Endodermal cell (in vitro differentiated cells): ENCODE measurements around the gene NUDT9. TPM values are rescaled to one million over a fixed set of nuclear protein-coding genes. Genes with fewer than 3 reads are reported as not detected.
"Not testable (repeated sequence)": the region's sequence is repeated elsewhere in the genome, so short reads cannot be mapped to it uniquely, and the experiment has no call there.

Experiments used
- DNase-seq: peaks from one replicate; pipeline ENCODE4 v3.0.0-alpha.2; 2017
- H3K27ac ChIP-seq: 2 replicates; pipeline ENCODE4 v1.5.1; 2013; ENCODE audit warnings: mild to moderate bottlenecking, low read depth, low read length, moderate library complexity
- H3K27me3 ChIP-seq: 2 replicates; pipeline ENCODE4 v1.6.1; 2013; ENCODE audit warnings: mild to moderate bottlenecking, low read length, moderate library complexity; ENCODE audit not compliant: insufficient read depth, control insufficient read depth, poor library complexity, severe bottlenecking
- H3K36me3 ChIP-seq: 2 replicates; pipeline ENCODE4 v1.7.0; 2013; ENCODE audit warnings: mild to moderate bottlenecking, low read length, moderate library complexity; ENCODE audit not compliant: control insufficient read depth, insufficient read depth
- H3K4me1 ChIP-seq: one replicate; pipeline ENCODE4 v1.7.0; 2013; ENCODE audit warnings: low read length; ENCODE audit not compliant: control insufficient read depth, insufficient read depth
- H3K4me3 ChIP-seq: 2 replicates; pipeline ENCODE4 v1.5.1; 2013; ENCODE audit warnings: mild to moderate bottlenecking, low read length, moderate library complexity
- H3K9ac ChIP-seq: 2 replicates; pipeline ENCODE4 v1.6.1; 2013; ENCODE audit warnings: mild to moderate bottlenecking, low read length, moderate library complexity; ENCODE audit not compliant: poor library complexity, severe bottlenecking; ENCODE audit errors: extremely low read depth
- H3K9me3 ChIP-seq: 2 replicates; pipeline ENCODE4 v1.6.1; 2013; ENCODE audit warnings: mild to moderate bottlenecking, low read length, moderate library complexity; ENCODE audit not compliant: control insufficient read depth
- H3K27ac Mint-ChIP-seq: 2 replicates; pipeline ENCODE4 v1.8.0; 2020; ENCODE audit warnings: mixed read lengths
- H3K27me3 Mint-ChIP-seq: 2 replicates; pipeline ENCODE4 v1.8.0; 2021; ENCODE audit warnings: mild to moderate bottlenecking, mixed read lengths; ENCODE audit not compliant: insufficient read depth
- H3K36me3 Mint-ChIP-seq: 2 replicates; pipeline ENCODE4 v1.8.0; 2020; ENCODE audit warnings: low read depth, mixed read lengths
- H3K4me1 Mint-ChIP-seq: 2 replicates; pipeline ENCODE4 v1.8.0; 2020; ENCODE audit warnings: mixed read lengths
- H3K4me3 Mint-ChIP-seq: 2 replicates; pipeline ENCODE4 v1.8.0; 2020; ENCODE audit warnings: mild to moderate bottlenecking, moderate library complexity, mixed read lengths
- H3K9me3 Mint-ChIP-seq: 2 replicates; pipeline ENCODE4 v1.8.0; 2020; ENCODE audit warnings: mild to moderate bottlenecking, mixed read lengths
- CTCF ChIP-seq: fragments of 200-600 bp; sonication (generic); conservative IDR thresholded peaks from 2 replicates; pipeline ENCODE4 v1.5.0; 2021; ENCODE audit warnings: antibody characterized with exemption, mild to moderate bottlenecking
- WGBS, 2 experiments: methylation state at CpG; one replicate each; pipeline versions ENCODE4 v1.1.5 to v1.1.7; 2013; ENCODE audit warnings: missing lambda C conversion rate in 2 of 2, mixed read lengths in 1 of 2; ENCODE audit not compliant: insufficient coverage in 1 of 2, insufficient read length in 1 of 2; 5-methylcytosine and 5-hydroxymethylcytosine counted together
- total RNA-seq, 2 donors: library from RNA; stranded (reverse); fragmentation: NEBNext Ultra II Directional in 1 of 2; extraction: Animal tissue kit (Norgen Biotek cat#: 25700) in 1 of 2; gene quantifications; 2 replicates in 1 of 2; 3 replicates in 1 of 2; pipeline ENCODE4 v1.2.1, GENCODE V29; 2021

Gene NUDT9
- total RNA-seq, 2 donors from 2014 or later, result 23.2 to 28.6 TPM

GRCh38 chr4:87388901-87389300 lies 33.5 kb upstream of the NUDT9 start:
- TF ChIP-seq CTCF, result no peak
- Histone ChIP-seq H3K27me3 (no peaks in the 10 kb centered on the region), H3K36me3 (no peaks in the 10 kb centered on the region), H3K27ac (no peak overlapping the region), H3K4me3 (no peak overlapping the region), H3K4me1 (no peaks in the 10 kb centered on the region), H3K9ac (no peak overlapping the region), H3K9me3 (peaks cover 29% of the 10 kb centered on the region)
- peaks cover 41% of the 10 kb centered on the region for H3K9me3 Mint-ChIP-seq
- no peak overlapping the region for H3K4me3 Mint-ChIP-seq
- no peak overlapping the region for H3K27ac Mint-ChIP-seq
- DNase-seq, result no peak
- H3K36me3 Mint-ChIP-seq, result peaks cover 44% of the 10 kb centered on the region
- no peaks in the 10 kb centered on the region for H3K27me3 Mint-ChIP-seq
- H3K4me1 Mint-ChIP-seq, result peaks cover 3% of the 10 kb centered on the region
- WGBS, 2 experiments, result 95 to 100% methylated on average over 1 to 3 of the region's 3 CpGs

GRCh38 chr4:87390055-87390454 lies 32.3 kb upstream of the NUDT9 start:
- Histone ChIP-seq H3K4me3 (peak overlapping the region; percentile 100), H3K9me3 (peaks cover 18% of the 10 kb centered on the region)
- Mint-ChIP-seq H3K36me3 (peaks cover 34% of the 10 kb centered on the region), H3K9me3 (peaks cover 31% of the 10 kb centered on the region), H3K4me3 (peak overlapping the region; percentile 84)
- H3K36me3 ChIP-seq, H3K27me3 Mint-ChIP-seq, H3K27me3 ChIP-seq, H3K27ac ChIP-seq, H3K9ac ChIP-seq, H3K4me1 Mint-ChIP-seq, DNase-seq, H3K27ac Mint-ChIP-seq, H3K4me1 ChIP-seq: not testable (repeated sequence)
- 92 to 98% methylated on average over 13 to 20 of the region's 20 CpGs for WGBS, 2 experiments

- Histone ChIP-seq H3K36me3 (no peaks in the 10 kb centered on the region), H3K9me3 (peaks cover 14% of the 10 kb centered on the region), H3K27ac (peak overlapping the region; percentile 76), H3K9ac (peak overlapping the region; percentile 77), H3K4me1 (no peaks in the 10 kb centered on the region), H3K4me3 (peak overlapping the region; percentile 100), H3K27me3 (no peaks in the 10 kb centered on the region)
- Mint-ChIP-seq H3K27me3 (no peaks in the 10 kb centered on the region), H3K36me3 (peaks cover 31% of the 10 kb centered on the region), H3K27ac (peak overlapping the region; percentile 96), H3K4me3 (peak overlapping the region; percentile 84), H3K4me1 (peaks cover 3% of the 10 kb centered on the region), H3K9me3 (peaks cover 28% of the 10 kb centered on the region)
- TF ChIP-seq CTCF, result no peak
- no peak for DNase-seq
Measured at GRCh38 chr4:87390551-87390890, 31.9 kb upstream of the NUDT9 start.

- Mint-ChIP-seq H3K36me3 (peaks cover 28% of the 10 kb centered on the region), H3K4me1 (peaks cover 3% of the 10 kb centered on the region), H3K9me3 (peaks cover 25% of the 10 kb centered on the region), H3K4me3 (peak within 1 kb of the TSS; percentile 84), H3K27me3 (no peaks in the 10 kb centered on the region), H3K27ac (peak within 1 kb of the TSS; percentile 96)
- 2% methylated on average over 27 to 32 of the region's 32 CpGs for WGBS, 2 experiments
- TF ChIP-seq CTCF, result peak; percentile 34
- H3K4me3 ChIP-seq, result peak within 1 kb of the TSS; percentile 100
- no peaks in the 10 kb centered on the region for H3K4me1 ChIP-seq
- peak; percentile 92 for DNase-seq
- H3K36me3 ChIP-seq, result no peaks in the 10 kb centered on the region
- peaks cover 9% of the 10 kb centered on the region for H3K9me3 ChIP-seq
- H3K27ac ChIP-seq, result peak within 1 kb of the TSS; percentile 76
- no peaks in the 10 kb centered on the region for H3K27me3 ChIP-seq
- peak within 1 kb of the TSS; percentile 77 for H3K9ac ChIP-seq
Measured at GRCh38 chr4:87390891-87391575, 31.3 kb upstream of the NUDT9 start, which contains the start of gene HSD17B11. Gene HSD17B11 (minus strand): TSS chr4:87391188. CDS start chr4:87391070, 118 bp downstream.
